Measurements from ENCODE around the gene CDNF. TPM values are rescaled to one million over a fixed set of nuclear protein-coding genes. Genes with fewer than 3 reads are reported as not detected.

The CDNF gene
- total RNA-seq, 1 donor from 2014 or later: 0.79 TPM

- no peak for TF ChIP-seq CTCF (IDR thresholded peaks at IDR 0.05; ENCODE audit: insufficient read depth, low read length, severe bottlenecking)
- no peak for FAIRE-seq
- no peaks in the 10 kb centered on the region for H3K27me3 ChIP-seq (ENCODE audit: control insufficient read depth, insufficient read depth, low read length)
- DNase-seq (ENCODE audit: low read depth): no peak
- H3K4me3 ChIP-seq (ENCODE audit: low read depth, low read length): no peak overlapping the region
- no peaks in the 10 kb centered on the region for H3K36me3 ChIP-seq (ENCODE audit: control insufficient read depth, insufficient read depth, low read length)
Observed at GRCh38 chr10:14773551-14774213, 64.2 kb downstream of the CDNF start.

GRCh38 chr10:14772399-14772798 is 65.4 kb downstream of the CDNF start:
- Histone ChIP-seq H3K27me3 (ENCODE audit: control insufficient read depth, insufficient read depth, low read length) (no peaks in the 10 kb centered on the region), H3K36me3 (ENCODE audit: control insufficient read depth, insufficient read depth, low read length) (no peaks in the 10 kb centered on the region), H3K4me3 (ENCODE audit: low read depth, low read length) (no peak overlapping the region)
- no peak for TF ChIP-seq CTCF (IDR thresholded peaks at IDR 0.05; ENCODE audit: insufficient read depth, low read length, severe bottlenecking)
- DNase-seq (ENCODE audit: low read depth) (no peak), FAIRE-seq (no peak)

GRCh38 chr10:14770927-14771326 is 66.9 kb downstream of the CDNF start:
- Histone ChIP-seq H3K27me3 (ENCODE audit: control insufficient read depth, insufficient read depth, low read length) (no peaks in the 10 kb centered on the region), H3K36me3 (ENCODE audit: control insufficient read depth, insufficient read depth, low read length) (no peaks in the 10 kb centered on the region), H3K4me3 (ENCODE audit: low read depth, low read length) (no peak overlapping the region)
- DNase-seq (ENCODE audit: low read depth) (no peak), FAIRE-seq (no peak)
- TF ChIP-seq CTCF (IDR thresholded peaks at IDR 0.05; ENCODE audit: insufficient read depth, low read length, severe bottlenecking): no peak

Other genes with a start within 250 kb of the CDNF start
- 18.7 and 18.8 TPM in 2 replicates for gene FAM107B, start 63.1 kb downstream of the CDNF start, total RNA-seq
- 6.3 and 6.8 TPM in 2 replicates for gene HSPA14, start 269 bp upstream of the CDNF start, total RNA-seq
- 21.4 and 21.6 TPM in 2 replicates for gene MSANTD7, start 269 bp upstream of the CDNF start, total RNA-seq
- gene SUV39H2, start 40.8 kb upstream of the CDNF start, total RNA-seq: 6.1 and 7.4 TPM in 2 replicates
- 9.0 and 10.2 TPM in 2 replicates for gene DCLRE1C, start 116.1 kb upstream of the CDNF start, total RNA-seq
- gene MEIG1, start 121.4 kb upstream of the CDNF start, total RNA-seq: not detected in 2 replicates
- gene OLAH, start 205.9 kb upstream of the CDNF start, total RNA-seq: 16.3 and 26.0 TPM in 2 replicates